ENCODE measurements around the gene AMIGO1. TPM values are rescaled to one million over a fixed set of nuclear protein-coding genes. Genes with fewer than 3 reads are reported as not detected.

The AMIGO1 gene
- total and polyA plus RNA-seq, 8 donors = 1.6 to 5.8 (median 5.0) TPM

GRCh38 chr1:109529881-109530456 is 20.4 kb upstream of the AMIGO1 start:
- Histone ChIP-seq H3K4me1 (peaks cover 0 to 9% (median 0%) of the 10 kb centered on the region in 3 donors), H3K36me3 (no peaks in the 10 kb centered on the region), H3K27ac (no peak overlapping the region), H3K27me3 (no peaks in the 10 kb centered on the region), H3K4me3 (no peak overlapping the region), H3K9me3 (no peaks in the 10 kb centered on the region)
- DNase-seq = no peak
- ATAC-seq = no peak
- WGBS, 2 donors = 69 to 73% methylated on average over 8 of the region's 8 CpGs
- intact Hi-C loops (cut with DNase I) = loop anchor here in 2 of 3 donors (5.0 to 10.0 kb wide), 4 partner anchors 38 to 278 kb away; partner anchors contain the start of gene CYB561D1 (in 1 of the 2)
- no peak for FAIRE-seq
- TF ChIP-seq CTCF (IDR thresholded peaks at IDR 0.05) = no peak

GRCh38 chr1:109528712-109529111 is 19.2 kb upstream of the AMIGO1 start:
- Histone ChIP-seq H3K9me3 (no peaks in the 10 kb centered on the region), H3K4me3 (no peak overlapping the region), H3K36me3 (no peaks in the 10 kb centered on the region), H3K27ac (no peak overlapping the region), H3K4me1 (peaks cover 0 to 9% (median 0%) of the 10 kb centered on the region in 3 donors), H3K27me3 (no peaks in the 10 kb centered on the region)
- WGBS, 2 donors = 81 to 90% methylated on average over 3 of the region's 3 CpGs
- DNase-seq = no peak
- TF ChIP-seq CTCF (IDR thresholded peaks at IDR 0.05) = no peak
- ATAC-seq = no peak
- intact Hi-C loops (cut with DNase I) = loop anchor here in 1 of 3 donors (10.0 kb wide), 1 partner anchor 254 kb away; no protein-coding TSS in a partner anchor
- FAIRE-seq = no peak

- intact Hi-C loops (cut with DNase I) = loop anchor here in 1 of 3 donors (10.0 kb wide), 1 partner anchor 253 kb away; no protein-coding TSS in a partner anchor
- Histone ChIP-seq H3K9me3 (no peaks in the 10 kb centered on the region), H3K27ac (no peak overlapping the region), H3K36me3 (no peaks in the 10 kb centered on the region), H3K27me3 (no peaks in the 10 kb centered on the region), H3K4me1 (peaks cover 0 to 9% (median 0%) of the 10 kb centered on the region in 3 donors), H3K4me3 (no peak overlapping the region)
- ATAC-seq (no peak), FAIRE-seq (no peak), DNase-seq (no peak)
- 66 to 79% methylated on average over 9 of the region's 9 CpGs for WGBS, 2 donors
- TF ChIP-seq CTCF (IDR thresholded peaks at IDR 0.05) = no peak
Measured at GRCh38 chr1:109527846-109528695, 18.5 kb upstream of the AMIGO1 start.

- intact Hi-C loops (cut with DNase I) = loop anchor here in 1 of 3 donors (10.0 kb wide), 1 partner anchor 252 kb away; no protein-coding TSS in a partner anchor
- FAIRE-seq = no peak
- H3K4me1 ChIP-seq = peaks cover 0 to 4% (median 0%) of the 10 kb centered on the region in 3 donors
- no peak overlapping the region for H3K4me3 ChIP-seq
- H3K36me3 ChIP-seq = no peaks in the 10 kb centered on the region
- no peaks in the 10 kb centered on the region for H3K9me3 ChIP-seq
- no peaks in the 10 kb centered on the region for H3K27me3 ChIP-seq
- no peak for ATAC-seq
- DNase-seq = no peak
- 55 to 71% methylated on average over 14 of the region's 14 CpGs for WGBS, 2 donors
- H3K27ac ChIP-seq = no peak overlapping the region
- no peak for TF ChIP-seq CTCF (IDR thresholded peaks at IDR 0.05)
Measured at GRCh38 chr1:109527098-109527811, 17.7 kb upstream of the AMIGO1 start.

All from pancreas (tissue), 10 donors.